A673 (cell line): ENCODE data around the gene YAF2. TPM values are rescaled to one million over a fixed set of nuclear protein-coding genes. Genes with fewer than 3 reads are reported as not detected.

Experiments used
- BruUV-seq: library from RNA; stranded (reverse); fragments of 400-500 nt; replicated peaks from 2 replicates; lab custom pipeline; 2021; lab: Mats Ljungman, UMichigan
- CTCF ChIA-PET: fragments of 300-600 bp; sonication (Branson Sonifier 250); formaldehyde crosslinking; loops from one replicate; lab custom pipeline; 2022; ENCODE audit warnings: antibody characterized with exemption; lab: Charles Lee
- POLR2A ChIA-PET: fragments of 300-600 bp; sonication (Branson Sonifier 250); formaldehyde crosslinking; loops from one replicate; lab custom pipeline; 2022; ENCODE audit warnings: antibody characterized with exemption; ENCODE audit not compliant: low non-redundant PET; lab: Charles Lee
- DNase-seq: peaks from one replicate; pipeline ENCODE4 v3.0.0-alpha.2; 2015; ENCODE audit warnings: low spot score
- H3K27ac ChIP-seq: fragments of 200-600 bp; sonication (generic); 2 replicates; pipeline ENCODE4 v1.5.1; 2016; ENCODE audit warnings: mixed run types, low read depth, mild to moderate bottlenecking, mixed read lengths, antibody characterized with exemption, low read length; ENCODE audit not compliant: poor library complexity, severe bottlenecking
- H3K27me3 ChIP-seq: fragments of 200-600 bp; sonication (generic); replicated peaks from 2 replicates; pipeline ENCODE4 v1.6.1; 2017; ENCODE audit warnings: mixed run types, low read depth, mild to moderate bottlenecking, mixed read lengths, antibody characterized with exemption, low read length; ENCODE audit not compliant: insufficient read depth, poor library complexity
- H3K36me3 ChIP-seq: fragments of 200-600 bp; sonication (generic); 2 replicates; pipeline ENCODE4 v1.6.1; 2016; ENCODE audit warnings: mixed run types, mild to moderate bottlenecking, mixed read lengths, antibody characterized with exemption, low read length; ENCODE audit not compliant: insufficient read depth, poor library complexity, severe bottlenecking
- H3K4me1 ChIP-seq: fragments of 200-600 bp; sonication (generic); 2 replicates; pipeline ENCODE4 v1.6.1; 2017; ENCODE audit warnings: mixed run types, mild to moderate bottlenecking, mixed read lengths, antibody characterized with exemption, low read length; ENCODE audit not compliant: insufficient read depth, poor library complexity, severe bottlenecking
- H3K4me3 ChIP-seq: fragments of 200-600 bp; sonication (generic); 2 replicates; pipeline ENCODE4 v1.5.1; 2016; ENCODE audit warnings: low read depth, mixed run types, mild to moderate bottlenecking, mixed read lengths, low read length; ENCODE audit not compliant: poor library complexity, severe bottlenecking
- H3K9me3 ChIP-seq: fragments of 200-600 bp; sonication (generic); 2 replicates; pipeline ENCODE4 v1.6.1; 2016; ENCODE audit warnings: mixed run types, low read depth, mild to moderate bottlenecking, mixed read lengths, antibody characterized with exemption, low read length; ENCODE audit not compliant: poor library complexity, severe bottlenecking
- CTCF ChIP-seq: fragments of 300-800, 200-600 bp; sonication (generic); conservative IDR thresholded peaks from 2 replicates; pipeline ENCODE4 v1.5.1; 2017; ENCODE audit warnings: low read depth, mild to moderate bottlenecking, antibody characterized with exemption, low read length, moderate library complexity, mixed read lengths
- EZH2 ChIP-seq: fragments of 200-600 bp; sonication (generic); IDR thresholded peaks from 2 replicates; pipeline ENCODE4 v1.6.1; 2017; ENCODE audit warnings: borderline replicate concordance, low read depth, mild to moderate bottlenecking, mixed read lengths, antibody characterized with exemption, low read length; ENCODE audit not compliant: poor library complexity, severe bottlenecking
- intact Hi-C: fragments of 100-400 bp; cut with micrococcal nuclease; formaldehyde crosslinking; loops from one replicate; pipeline ENCODE4 v1.10.0; 2022; ENCODE audit not compliant: unreplicated experiment
- total RNA-seq: library from RNA; stranded (reverse); gene quantifications from 2 replicates; pipeline ENCODE4 v1.2.3, GENCODE V29; 2021

YAF2 gene
- total RNA-seq, 1 experiment from 2014 or later = 32.9 TPM

GRCh38 chr12:42178101-42178500 is 59.9 kb downstream of the YAF2 start:
- Histone ChIP-seq H3K27ac (no peak overlapping the region), H3K9me3 (no peaks in the 10 kb centered on the region), H3K36me3 (no peaks in the 10 kb centered on the region), H3K4me1 (peaks cover 8% of the 10 kb centered on the region), H3K4me3 (no peak overlapping the region), H3K27me3 (no peaks in the 10 kb centered on the region)
- DNase-seq = no peak
- ChIA-PET CTCF (no interaction called here), POLR2A (no interaction called here)
- intact Hi-C loops = no loop called here
- TF ChIP-seq EZH2 (no peak), CTCF (no peak)
- no TSS peak for BruUV-seq

GRCh38 chr12:42174978-42175377 is 63.1 kb downstream of the YAF2 start:
- no peaks in the 10 kb centered on the region for H3K27me3 ChIP-seq
- no peaks in the 10 kb centered on the region for H3K9me3 ChIP-seq
- no peak overlapping the region for H3K4me3 ChIP-seq
- no peaks in the 10 kb centered on the region for H3K4me1 ChIP-seq
- intact Hi-C loops = no loop called here
- no peak overlapping the region for H3K27ac ChIP-seq
- no peak for DNase-seq
- CTCF ChIA-PET = no interaction called here
- TF ChIP-seq CTCF (no peak), EZH2 (no peak)
- POLR2A ChIA-PET = no interaction called here
- no peaks in the 10 kb centered on the region for H3K36me3 ChIP-seq
- BruUV-seq = no TSS peak

GRCh38 chr12:42173961-42174521 is 64.0 kb downstream of the YAF2 start:
- intact Hi-C loops = no loop called here
- CTCF ChIA-PET = no interaction called here
- BruUV-seq = no TSS peak
- POLR2A ChIA-PET = no interaction called here
- no peaks in the 10 kb centered on the region for H3K27me3 ChIP-seq
- H3K9me3 ChIP-seq = no peaks in the 10 kb centered on the region
- H3K27ac ChIP-seq = no peak overlapping the region
- H3K4me3 ChIP-seq = no peak overlapping the region
- H3K36me3 ChIP-seq = no peaks in the 10 kb centered on the region
- DNase-seq = no peak
- TF ChIP-seq CTCF (no peak), EZH2 (no peak)
- no peaks in the 10 kb centered on the region for H3K4me1 ChIP-seq
